Activated T-cell treated with anti-CD3 and anti-CD28 coated beads, Interleukin-2, amount 50 U/mL, for 72 hours (primary cell): ENCODE measurements around the gene TNFAIP8L1. TPM values are rescaled to one million over a fixed set of nuclear protein-coding genes. Genes with fewer than 3 reads are reported as not detected.
A peak's percentile ranks its signal among the peaks of the same experiment; 100 is the strongest.

Experiments used
- ATAC-seq, 2 donors: fragments of 150-1000 bp; cut with Tn5 transposase; replicated peaks in 1 of 2; 2 replicates each; pipeline ENCODE4 v1.10.0; 2021; ENCODE audit warnings: moderate library complexity in 2 of 2, mild to moderate bottlenecking in 1 of 2
- DNase-seq, 2 donors: peaks; one replicate each; pipeline ENCODE4 v3.0.0; 2021 to 2022; ENCODE audit warnings: mixed read lengths in 1 of 2
- H3K27ac Mint-ChIP-seq: one replicate; pipeline ENCODE4 v1.8.0; 2022; ENCODE audit warnings: mild to moderate bottlenecking, moderate library complexity, mixed read lengths
- H3K27me3 Mint-ChIP-seq: one replicate; pipeline ENCODE4 v1.8.0; 2022; ENCODE audit warnings: low read depth, mixed read lengths
- H3K36me3 Mint-ChIP-seq, 2 donors: one replicate each; pipeline ENCODE4 v1.8.0; 2022; ENCODE audit warnings: mixed read lengths in 2 of 2, mild to moderate bottlenecking in 1 of 2; ENCODE audit not compliant: insufficient read depth in 2 of 2
- H3K4me1 Mint-ChIP-seq: one replicate; pipeline ENCODE4 v1.8.0; 2022; ENCODE audit warnings: low read depth, mixed read lengths
- H3K4me3 Mint-ChIP-seq, 2 donors: one replicate each; pipeline ENCODE4 v1.8.0; 2022; ENCODE audit warnings: mild to moderate bottlenecking in 2 of 2, mixed read lengths in 2 of 2, moderate library complexity in 2 of 2
- H3K9me3 Mint-ChIP-seq, 2 donors: one replicate each; pipeline ENCODE4 v1.8.0; 2022; ENCODE audit warnings: mixed read lengths in 2 of 2
- total RNA-seq, 2 donors: library from RNA; stranded (reverse); gene quantifications; one replicate each; pipeline ENCODE4 v1.2.3, GENCODE V29; 2022

Gene TNFAIP8L1
- total RNA-seq, 2 donors from 2014 or later = 22.1 to 25.7 TPM

GRCh38 chr19:4624301-4624700 lies 15.0 kb upstream of the TNFAIP8L1 start:
- Mint-ChIP-seq H3K4me1 (no peaks in the 10 kb centered on the region), H3K27me3 (no peaks in the 10 kb centered on the region), H3K9me3 (no peaks in the 10 kb centered on the region), H3K27ac (no peak overlapping the region), H3K36me3 (no peaks in the 10 kb centered on the region), H3K4me3 (no peak overlapping the region)
- ATAC-seq (no peak), DNase-seq (no peak)

GRCh38 chr19:4624733-4625362 lies 14.5 kb upstream of the TNFAIP8L1 start:
- Mint-ChIP-seq H3K4me3 (no peak overlapping the region), H3K9me3 (no peaks in the 10 kb centered on the region), H3K4me1 (no peaks in the 10 kb centered on the region), H3K36me3 (no peaks in the 10 kb centered on the region), H3K27me3 (no peaks in the 10 kb centered on the region), H3K27ac (no peak overlapping the region)
- ATAC-seq (no peak), DNase-seq (no peak)

DNA sequence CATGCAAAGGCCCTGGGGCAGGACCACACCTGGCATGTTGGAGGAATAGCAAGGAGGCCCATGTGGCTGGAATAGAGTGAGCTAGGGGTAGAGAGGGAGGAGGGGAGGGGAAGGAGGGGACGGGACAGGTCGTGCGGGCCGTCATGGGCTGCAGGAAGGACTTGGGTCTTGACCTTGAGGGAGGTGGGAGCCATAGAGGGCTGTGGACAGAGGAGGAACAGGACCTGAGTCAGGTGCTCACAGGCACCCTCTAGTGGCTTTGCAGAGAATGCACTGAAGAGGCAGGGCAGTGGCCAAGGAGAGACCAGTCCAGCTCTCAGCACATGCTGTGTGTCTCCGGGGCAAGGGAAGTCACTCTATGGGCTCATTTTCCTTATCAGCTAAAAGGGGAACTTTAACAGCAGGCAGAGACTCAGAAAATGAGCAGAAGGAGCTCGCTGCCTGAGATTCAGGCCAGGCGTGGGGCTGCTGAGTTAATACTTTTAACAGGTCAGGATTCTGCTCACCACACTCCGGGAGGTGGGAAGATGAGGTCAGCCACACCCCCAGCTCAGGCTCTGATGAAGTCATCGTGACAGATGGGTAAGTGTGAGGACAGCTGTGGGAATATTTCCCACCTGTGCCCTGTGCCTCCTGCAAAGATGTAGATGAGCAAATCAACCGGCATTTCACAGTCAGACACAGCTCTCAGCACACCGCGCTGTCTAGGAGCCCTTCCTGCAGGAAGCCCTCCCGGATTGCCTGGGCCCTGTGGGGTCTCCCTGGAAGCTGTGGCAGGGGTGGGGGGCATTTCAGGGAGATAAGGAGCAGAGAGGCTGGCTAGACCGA lies 6.0 kb upstream of the TNFAIP8L1 start:
- peak; percentile 67 for DNase-seq
- Mint-ChIP-seq H3K27ac (peak overlapping the region; percentile 78), H3K4me3 (peak overlapping the region in 1 of 2 donors; percentile 63), H3K27me3 (no peaks in the 10 kb centered on the region), H3K9me3 (no peaks in the 10 kb centered on the region), H3K4me1 (peaks cover 31% of the 10 kb centered on the region), H3K36me3 (peaks cover 0 to 2% of the 10 kb centered on the region in 2 donors)
- ATAC-seq = peak; percentile 59

DNA sequence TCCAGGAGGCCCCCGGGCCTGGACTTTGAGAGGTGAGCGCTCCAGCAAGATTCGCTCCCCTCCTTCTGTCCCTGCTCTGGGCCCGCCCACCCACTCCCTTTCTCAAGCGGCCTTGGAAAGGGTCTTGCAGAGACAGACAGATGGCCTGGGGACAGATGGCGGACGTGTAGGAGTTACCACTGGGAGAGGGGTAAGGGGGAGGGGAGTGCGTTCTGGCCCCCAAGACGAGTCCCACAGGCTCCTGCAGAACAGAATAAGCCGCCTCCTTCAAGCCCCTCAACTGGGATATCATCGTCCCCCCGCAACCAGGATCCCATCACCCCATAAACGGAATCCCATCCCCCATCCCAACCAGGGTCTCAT lies 3.6 kb upstream of the TNFAIP8L1 start:
- no peaks in the 10 kb centered on the region for H3K9me3 Mint-ChIP-seq
- H3K27ac Mint-ChIP-seq = no peak overlapping the region
- H3K4me3 Mint-ChIP-seq = peak overlapping the region; percentile 62 to 66

GRCh38 chr19:4636151-4636717 lies 3.1 kb upstream of the TNFAIP8L1 start:
- Mint-ChIP-seq H3K27ac (no peak overlapping the region), H3K36me3 (peaks cover 2 to 6% of the 10 kb centered on the region in 2 donors), H3K27me3 (no peaks in the 10 kb centered on the region), H3K9me3 (no peaks in the 10 kb centered on the region), H3K4me1 (peaks cover 47% of the 10 kb centered on the region), H3K4me3 (peak overlapping the region; percentile 65 to 68)
- DNase-seq (peak; percentile 83 to 90), ATAC-seq (peak; percentile 27 to 28)

More for the DNA sequence above, 3.6 kb upstream of the TNFAIP8L1 start:
- H3K36me3 Mint-ChIP-seq = peaks cover 2 to 6% of the 10 kb centered on the region in 2 donors
- DNase-seq = no peak
- H3K4me1 Mint-ChIP-seq = peaks cover 46% of the 10 kb centered on the region
- H3K27me3 Mint-ChIP-seq = no peaks in the 10 kb centered on the region
- no peak for ATAC-seq

- H3K4me3 Mint-ChIP-seq = peak overlapping the region; percentile 65 to 68
- H3K27ac Mint-ChIP-seq = no peak overlapping the region
- no peak for ATAC-seq
These were observed 2.6 kb upstream of the TNFAIP8L1 start for GRCh38 chr19:4636761-4637160.

DNA sequence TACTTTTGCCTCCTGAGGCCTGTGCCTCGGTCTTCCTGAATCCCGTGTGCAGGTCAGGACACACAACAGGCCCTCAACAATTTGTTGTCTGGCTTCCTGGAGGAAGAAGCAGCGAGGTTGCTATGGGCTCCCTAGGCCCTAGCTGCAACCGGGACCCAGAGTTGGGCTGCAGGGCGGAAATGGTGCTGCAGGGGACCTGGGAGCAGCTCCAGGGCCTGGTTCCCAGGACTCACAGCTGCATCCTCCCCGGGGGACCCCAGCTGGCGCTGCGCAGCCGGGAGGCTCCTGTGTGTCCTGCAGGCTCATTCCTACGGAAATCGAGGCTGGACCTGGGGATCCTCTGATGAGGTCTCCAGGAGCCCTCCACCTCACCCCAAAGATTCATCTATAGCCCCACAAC lies 999 bp upstream of the TNFAIP8L1 start:
- Mint-ChIP-seq H3K4me1 (peaks cover 44% of the 10 kb centered on the region), H3K27me3 (no peaks in the 10 kb centered on the region), H3K36me3 (peaks cover under 1 to 6% of the 10 kb centered on the region in 2 donors), H3K27ac (no peak overlapping the region), H3K4me3 (peak overlapping the region in 1 of 2 donors; percentile 24), H3K9me3 (no peaks in the 10 kb centered on the region)
- DNase-seq (no peak), ATAC-seq (no peak)

More at GRCh38 chr19:4636761-4637160, 2.6 kb upstream of the TNFAIP8L1 start:
- Mint-ChIP-seq H3K4me1 (peaks cover 47% of the 10 kb centered on the region), H3K36me3 (peaks cover 2 to 6% of the 10 kb centered on the region in 2 donors), H3K27me3 (no peaks in the 10 kb centered on the region), H3K9me3 (no peaks in the 10 kb centered on the region)
- DNase-seq = no peak

DNA sequence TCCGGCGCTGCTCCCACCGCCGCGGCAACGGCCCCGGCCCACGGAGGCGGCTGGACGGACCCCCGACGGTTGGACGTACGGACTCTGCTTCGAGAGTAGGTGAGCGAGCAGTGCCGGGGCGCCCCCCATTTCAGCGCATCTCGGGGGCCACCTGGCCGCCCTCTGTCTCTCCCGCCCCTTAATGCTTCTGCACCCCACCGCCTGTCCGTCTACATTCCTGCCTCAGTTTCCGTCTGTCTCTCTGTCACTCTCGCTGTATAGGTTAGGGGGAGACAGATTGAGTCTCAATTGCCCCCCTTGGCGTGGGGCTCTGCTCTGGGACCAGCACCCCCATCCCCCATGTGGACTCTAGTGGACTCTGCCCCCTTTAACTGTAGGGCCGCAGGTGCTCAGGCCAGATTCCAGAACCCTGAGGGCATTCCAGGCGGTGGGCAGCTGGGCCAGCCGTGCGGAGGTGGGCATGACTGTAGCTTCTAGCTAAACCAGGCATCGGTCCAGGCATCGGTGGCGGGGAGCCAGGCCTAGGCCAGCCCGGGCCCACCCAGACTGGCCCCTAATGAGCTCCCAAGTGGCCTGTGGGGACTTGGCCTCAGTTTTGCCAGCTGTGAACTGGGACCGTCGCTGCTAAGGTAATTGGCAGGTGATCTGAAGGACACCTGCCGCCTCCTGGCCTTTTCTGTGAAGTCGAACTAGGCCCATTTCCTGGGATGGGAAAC lies 373 bp downstream of the TNFAIP8L1 start:
- DNase-seq (peak in 1 of 2 donors; percentile 18), ATAC-seq (no peak)
- Mint-ChIP-seq H3K4me3 (peak overlapping the region; percentile 95 to 99), H3K4me1 (peaks cover 37% of the 10 kb centered on the region), H3K36me3 (peaks cover 0 to 6% of the 10 kb centered on the region in 2 donors), H3K27me3 (no peaks in the 10 kb centered on the region), H3K27ac (peak overlapping the region; percentile 30), H3K9me3 (no peaks in the 10 kb centered on the region)

DNA sequence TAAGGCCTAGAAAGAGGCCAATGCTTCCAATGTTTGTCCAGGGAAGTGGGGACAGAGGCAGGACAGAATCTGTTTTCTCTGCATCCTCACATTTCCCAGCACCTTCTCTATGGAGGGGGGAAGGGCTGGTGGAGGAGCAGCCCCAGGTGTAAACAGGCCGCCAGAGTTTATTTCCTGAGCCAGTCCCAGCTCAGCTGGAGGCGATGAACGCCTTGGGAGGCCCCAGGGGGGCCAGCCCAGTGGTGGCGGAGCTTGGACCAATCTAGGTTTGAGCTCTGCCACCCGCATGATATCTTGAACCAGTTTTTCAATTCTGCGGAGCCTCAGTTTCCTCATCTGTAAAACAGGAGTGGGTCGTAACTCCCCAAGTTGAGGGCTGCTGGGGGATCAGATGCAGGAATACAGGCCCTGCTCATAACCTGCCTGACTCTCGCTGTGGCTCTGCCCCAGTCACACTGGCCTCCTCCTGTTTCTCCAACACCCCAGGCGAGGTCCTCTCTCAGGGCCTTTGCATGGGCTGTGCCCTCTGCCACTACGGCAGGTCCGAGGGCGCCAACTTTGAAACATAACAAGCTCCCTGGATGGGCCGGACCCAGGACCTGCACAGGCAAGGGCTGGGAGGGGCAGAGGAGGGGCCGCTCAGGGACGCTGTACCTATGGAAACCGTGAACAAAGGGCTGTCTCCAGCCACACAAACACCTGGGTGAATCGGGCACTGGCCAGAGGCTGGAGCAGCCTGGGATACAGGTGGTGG lies 1.1 kb downstream of the TNFAIP8L1 start:
- no peak for ATAC-seq
- H3K4me3 Mint-ChIP-seq = peak overlapping the region; percentile 95 to 99
- H3K27me3 Mint-ChIP-seq = no peaks in the 10 kb centered on the region
- no peak for DNase-seq
- peaks cover 32% of the 10 kb centered on the region for H3K4me1 Mint-ChIP-seq
- peaks cover 0 to 6% of the 10 kb centered on the region in 2 donors for H3K36me3 Mint-ChIP-seq
- no peaks in the 10 kb centered on the region for H3K9me3 Mint-ChIP-seq
- no peak overlapping the region for H3K27ac Mint-ChIP-seq

GRCh38 chr19:4641132-4641531 lies 1.8 kb downstream of the TNFAIP8L1 start:
- Mint-ChIP-seq H3K4me3 (peak overlapping the region; percentile 52 to 63), H3K27me3 (no peaks in the 10 kb centered on the region), H3K4me1 (peaks cover 32% of the 10 kb centered on the region), H3K27ac (no peak overlapping the region), H3K36me3 (peaks cover 0 to 8% of the 10 kb centered on the region in 2 donors), H3K9me3 (no peaks in the 10 kb centered on the region)
- DNase-seq (no peak), ATAC-seq (no peak)

- ATAC-seq (no peak), DNase-seq (no peak)
- Mint-ChIP-seq H3K9me3 (no peaks in the 10 kb centered on the region), H3K27ac (no peak overlapping the region), H3K4me3 (no peak overlapping the region), H3K4me1 (peaks cover 21% of the 10 kb centered on the region), H3K36me3 (peaks cover 0 to 9% of the 10 kb centered on the region in 2 donors), H3K27me3 (no peaks in the 10 kb centered on the region)
These were observed 3.3 kb downstream of the TNFAIP8L1 start for GRCh38 chr19:4642625-4643024.

DNA sequence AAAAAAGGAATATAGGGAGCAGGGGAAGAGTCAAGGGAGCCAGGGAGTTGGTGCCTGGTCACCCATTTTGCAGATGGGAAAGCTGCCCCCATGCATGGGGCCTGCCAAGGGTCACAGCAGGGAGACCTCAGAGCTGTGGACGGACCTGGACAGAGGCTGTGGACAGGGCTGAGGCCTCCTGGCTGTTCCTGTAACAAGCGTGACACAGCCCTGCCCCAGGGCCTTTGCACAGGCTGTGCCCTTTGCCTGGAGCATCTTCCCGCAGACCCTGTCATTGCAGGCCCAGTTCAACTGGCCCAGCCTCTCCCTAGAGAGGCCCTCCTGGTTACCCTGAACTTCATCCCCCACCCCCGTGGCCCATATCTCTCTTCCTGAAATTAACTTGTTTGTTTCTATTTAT lies 6.4 kb downstream of the TNFAIP8L1 start:
- no peaks in the 10 kb centered on the region for H3K27me3 Mint-ChIP-seq
- H3K9me3 Mint-ChIP-seq = no peaks in the 10 kb centered on the region
- H3K4me3 Mint-ChIP-seq = no peak overlapping the region
- peaks cover 0 to 3% of the 10 kb centered on the region in 2 donors for H3K36me3 Mint-ChIP-seq
- DNase-seq (no peak), ATAC-seq (no peak)
- peaks cover under 1% of the 10 kb centered on the region for H3K4me1 Mint-ChIP-seq
- no peak overlapping the region for H3K27ac Mint-ChIP-seq
